WI38 (cell line): ENCODE data around the gene PMEPA1.

Experiments used
- H3K4me3 ChIP-seq: 2 replicates; pipeline ENCODE4 v1.5.1; 2011; ENCODE audit warnings: low read depth, mild to moderate bottlenecking, control low read depth, low read length
- TF ChIP-seq, protein P1 (sequence below): IDR thresholded peaks from 2 replicates; pipeline ENCODE4 v1.5.1; 2012; ENCODE audit warnings: low read depth, mild to moderate bottlenecking, control low read depth, low read length

PMEPA1 gene

DNA sequence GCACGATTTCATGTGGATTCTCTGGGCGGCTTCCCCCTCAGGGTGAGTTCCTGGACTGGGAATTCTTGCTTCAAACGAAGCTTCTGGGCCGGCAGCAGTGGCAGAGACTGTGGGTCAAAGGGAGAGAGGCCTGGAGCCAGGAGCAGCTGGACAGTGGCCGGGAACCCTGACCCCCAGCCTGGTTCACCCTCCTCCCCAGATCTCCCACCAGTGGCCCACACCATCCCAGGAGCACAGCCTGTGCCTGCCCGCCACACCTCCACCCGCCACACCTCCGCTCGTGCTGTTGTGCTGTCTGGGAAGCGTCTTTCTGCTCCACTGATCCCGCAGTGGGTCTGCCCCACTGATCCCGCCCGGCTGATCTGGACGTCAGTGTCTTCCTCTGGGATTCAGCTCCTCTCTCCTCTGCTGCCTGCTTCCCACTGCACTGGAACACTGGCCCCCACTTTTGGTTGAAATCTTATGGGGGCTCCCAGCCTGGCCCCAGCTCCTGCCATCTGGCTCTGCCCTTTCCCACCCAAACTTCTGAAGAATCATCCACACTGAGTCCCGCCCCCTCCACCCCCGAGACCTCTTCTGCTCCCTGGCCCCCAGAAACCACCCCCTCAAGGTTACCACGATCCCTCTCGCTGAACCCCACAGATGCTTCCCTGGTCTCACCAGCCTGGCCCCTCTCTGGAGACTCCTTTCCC lies 99.4 kb downstream of the PMEPA1 start:
- no peak overlapping the region for H3K4me3 ChIP-seq
- TF ChIP-seq, protein P1, sequence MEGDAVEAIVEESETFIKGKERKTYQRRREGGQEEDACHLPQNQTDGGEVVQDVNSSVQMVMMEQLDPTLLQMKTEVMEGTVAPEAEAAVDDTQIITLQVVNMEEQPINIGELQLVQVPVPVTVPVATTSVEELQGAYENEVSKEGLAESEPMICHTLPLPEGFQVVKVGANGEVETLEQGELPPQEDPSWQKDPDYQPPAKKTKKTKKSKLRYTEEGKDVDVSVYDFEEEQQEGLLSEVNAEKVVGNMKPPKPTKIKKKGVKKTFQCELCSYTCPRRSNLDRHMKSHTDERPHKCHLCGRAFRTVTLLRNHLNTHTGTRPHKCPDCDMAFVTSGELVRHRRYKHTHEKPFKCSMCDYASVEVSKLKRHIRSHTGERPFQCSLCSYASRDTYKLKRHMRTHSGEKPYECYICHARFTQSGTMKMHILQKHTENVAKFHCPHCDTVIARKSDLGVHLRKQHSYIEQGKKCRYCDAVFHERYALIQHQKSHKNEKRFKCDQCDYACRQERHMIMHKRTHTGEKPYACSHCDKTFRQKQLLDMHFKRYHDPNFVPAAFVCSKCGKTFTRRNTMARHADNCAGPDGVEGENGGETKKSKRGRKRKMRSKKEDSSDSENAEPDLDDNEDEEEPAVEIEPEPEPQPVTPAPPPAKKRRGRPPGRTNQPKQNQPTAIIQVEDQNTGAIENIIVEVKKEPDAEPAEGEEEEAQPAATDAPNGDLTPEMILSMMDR = no peak

DNA sequence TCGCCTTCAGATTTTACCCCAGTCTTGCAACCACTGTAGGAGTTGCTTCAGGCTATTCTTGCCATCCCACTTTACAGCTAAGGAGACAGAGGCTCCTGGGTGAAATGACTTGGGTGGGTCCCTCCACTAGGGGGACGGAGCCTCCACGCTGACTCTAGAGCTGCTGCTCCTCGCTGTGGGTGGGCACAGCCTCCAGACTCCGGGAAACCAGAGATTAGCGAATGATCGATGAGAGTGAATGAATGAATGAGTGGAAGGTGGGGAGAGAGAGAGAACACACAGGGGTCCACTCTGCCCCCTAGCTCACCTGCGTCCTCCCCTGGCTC lies 100.0 kb downstream of the PMEPA1 start:
- no peak overlapping the region for H3K4me3 ChIP-seq
- TF ChIP-seq, protein P1 = no peak

DNA sequence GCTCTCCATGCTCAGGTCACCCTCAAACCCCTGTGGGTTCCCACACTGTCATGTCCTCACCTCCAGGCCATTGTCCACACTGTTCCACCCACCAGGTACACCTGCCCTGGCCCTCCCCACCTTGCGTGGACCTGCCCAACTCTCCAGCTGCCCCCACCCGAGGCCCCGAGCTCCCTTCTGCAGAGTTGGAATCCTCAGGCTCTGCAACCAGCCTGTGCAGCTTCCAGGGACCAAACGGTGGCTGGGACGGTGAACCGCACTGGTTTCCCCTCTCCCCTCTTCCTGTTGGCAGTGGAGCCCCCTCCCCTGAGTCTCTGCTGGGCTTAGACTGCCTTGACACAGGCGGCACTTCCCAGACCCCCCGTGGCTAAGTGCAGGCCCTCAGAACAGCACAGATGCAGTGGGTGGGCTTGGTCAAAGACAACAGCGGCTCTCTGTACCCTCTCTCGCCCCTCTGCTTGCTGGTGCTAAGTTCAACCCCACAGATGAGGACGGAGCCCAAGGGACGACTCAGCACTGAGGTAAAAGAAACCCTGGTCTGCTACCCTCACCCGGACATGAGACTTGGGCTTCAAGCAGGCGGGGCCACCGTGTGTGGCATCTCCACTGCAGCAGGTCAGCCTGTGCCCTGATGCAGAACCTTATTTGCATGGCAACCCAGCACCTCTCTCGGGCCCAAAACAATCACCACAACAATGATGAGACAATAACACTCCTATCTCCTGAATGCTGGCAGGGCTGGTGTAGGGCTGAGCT lies 100.6 kb downstream of the PMEPA1 start:
- H3K4me3 ChIP-seq = no peak overlapping the region
- TF ChIP-seq, protein P1 = no peak

DNA sequence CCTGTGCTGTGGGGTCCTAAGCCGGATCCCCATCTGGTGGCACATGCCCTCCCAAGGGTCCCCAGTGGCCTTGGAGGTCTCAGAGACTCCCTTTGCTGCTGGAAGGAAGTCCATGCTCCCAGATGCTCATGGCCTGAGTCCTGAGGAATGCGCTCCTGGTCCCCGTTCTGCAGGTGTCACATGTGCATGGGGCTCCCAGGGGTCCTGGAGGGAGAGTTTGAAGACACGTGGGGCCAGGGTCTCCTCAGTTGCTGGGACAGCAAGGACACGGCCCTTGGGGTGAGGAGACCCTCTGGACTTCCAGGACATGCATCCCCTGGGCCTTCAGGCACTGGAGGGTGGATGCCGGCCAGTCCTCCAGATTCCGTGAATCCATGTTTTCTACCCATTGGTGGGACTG lies 101.3 kb downstream of the PMEPA1 start:
- no peak overlapping the region for H3K4me3 ChIP-seq
- TF ChIP-seq, protein P1 = no peak

DNA sequence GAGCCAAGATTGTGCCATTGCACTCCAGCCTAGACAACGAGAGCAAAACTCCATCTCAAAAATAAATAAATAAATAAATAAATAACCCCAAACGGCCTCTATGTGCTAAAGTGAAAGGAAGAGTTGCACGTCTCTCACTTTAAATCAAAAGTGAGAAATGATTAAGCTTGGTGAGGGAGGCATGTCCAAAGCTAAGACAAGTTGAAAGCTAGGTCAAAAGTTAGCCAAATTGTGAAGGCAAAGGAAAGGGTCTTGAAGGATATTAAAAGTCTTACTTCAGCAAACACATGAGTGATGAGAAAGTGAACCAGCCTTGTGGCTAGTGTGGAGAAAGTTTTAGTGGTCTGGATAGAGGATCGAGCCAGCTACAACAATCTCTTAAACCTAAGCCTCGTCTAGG lies 103.9 kb downstream of the PMEPA1 start:
- TF ChIP-seq, protein P1 = no peak
- H3K4me3 ChIP-seq = no peak overlapping the region

DNA sequence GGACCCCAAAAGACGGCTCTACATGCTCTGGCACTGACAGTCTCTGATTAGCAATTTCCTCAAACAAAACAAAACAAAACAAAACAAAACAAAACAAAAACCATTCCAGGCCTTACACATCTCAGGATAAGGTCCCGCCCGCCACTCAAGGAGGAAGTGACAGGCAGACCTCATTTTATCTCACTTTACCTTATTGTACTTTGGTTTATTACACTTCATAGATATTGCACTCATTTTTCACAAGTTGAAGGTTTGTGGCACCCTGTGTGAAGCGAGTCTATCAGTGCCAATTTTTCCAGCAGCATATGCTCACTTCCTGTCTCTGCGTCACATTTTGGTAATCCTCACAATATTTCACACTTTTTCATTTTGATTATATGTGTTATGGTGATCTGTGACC lies 104.8 kb downstream of the PMEPA1 start:
- TF ChIP-seq, protein P1 = no peak
- no peak overlapping the region for H3K4me3 ChIP-seq

DNA sequence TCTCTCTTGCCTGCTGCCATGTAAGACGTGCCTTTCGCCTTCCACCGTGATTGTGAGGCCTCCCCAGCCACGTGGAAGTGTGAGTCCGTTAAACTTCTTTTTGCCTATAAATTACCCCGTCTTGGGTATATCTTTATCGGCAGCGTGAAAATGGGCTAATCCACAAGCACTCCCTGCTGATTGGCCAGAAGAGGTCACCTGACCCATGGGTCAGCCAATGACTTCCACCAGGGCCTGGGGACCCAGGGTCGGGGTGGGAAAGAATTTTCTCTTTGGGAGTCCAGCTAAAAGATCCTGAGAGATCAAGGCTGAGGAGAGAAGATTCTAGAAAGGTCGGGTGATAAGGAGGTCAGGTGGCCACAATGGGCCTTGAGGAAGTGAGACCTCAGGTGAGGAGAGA lies 106.7 kb downstream of the PMEPA1 start:
- no peak overlapping the region for H3K4me3 ChIP-seq
- TF ChIP-seq, protein P1 = no peak
